DND-41 (cell line): ENCODE results near the gene JMJD8.

Experiments
- CTCF ChIP-seq: IDR thresholded peaks from 2 replicates; pipeline ENCODE4 v1.5.1; 2012; ENCODE audit warnings: borderline replicate concordance, low read length, moderate library complexity, mild to moderate bottlenecking; ENCODE audit not compliant: poor library complexity, severe bottlenecking; ENCODE audit errors: extremely low read depth
- EZH2 ChIP-seq: IDR thresholded peaks from 3 replicates; pipeline ENCODE4 v1.6.1; 2012; ENCODE audit warnings: borderline replicate concordance, low read depth, mild to moderate bottlenecking, moderate library complexity, low read length, inconsistent platforms; ENCODE audit not compliant: severe bottlenecking

DNA sequence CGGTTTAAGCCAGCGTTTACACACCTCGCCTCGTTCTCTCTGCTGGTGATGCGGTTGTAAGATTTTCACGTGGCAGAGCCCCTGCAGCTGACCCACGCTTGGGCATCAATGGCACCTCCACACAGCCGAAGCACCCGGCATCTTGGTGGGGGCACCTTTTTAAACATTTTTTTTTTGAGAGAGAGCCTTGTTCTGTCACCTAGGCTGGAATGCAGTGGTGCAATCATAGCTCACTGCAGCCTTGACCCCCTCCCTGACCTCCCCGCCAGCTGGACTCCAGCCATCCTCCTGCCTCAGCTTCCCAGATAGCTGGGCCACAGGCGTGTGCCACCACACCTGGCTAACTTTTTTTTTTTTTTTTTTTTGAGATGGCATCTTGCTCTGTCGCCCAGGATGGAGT is 30.1 kb downstream of the JMJD8 start:
- no peak for TF ChIP-seq EZH2
- TF ChIP-seq CTCF = no peak
